CD1c-positive myeloid dendritic cell (primary cell): ENCODE measurements around the gene SUPT6H.
A peak's percentile ranks its signal among the peaks of the same experiment; 100 is the strongest.

Experiments
- DNase-seq: peaks from one replicate; pipeline ENCODE4 v3.0.0-alpha.2; 2016; ENCODE audit errors: extremely low spot score

Gene SUPT6H

GRCh38 chr17:28750178-28751047 is 88.4 kb downstream of the SUPT6H start:
- peak; percentile 92 for DNase-seq

- no peak for DNase-seq
These were observed 89.8 kb downstream of the SUPT6H start for GRCh38 chr17:28751600-28752366.
